GM23248 (cell line): Measurements from ENCODE around the gene PARVB.

Experiments used
- EZH2 ChIP-seq: fragments of 200-600 bp; sonication (generic); IDR thresholded peaks from 2 replicates; pipeline ENCODE4 v1.6.1; 2018; ENCODE audit warnings: antibody characterized with exemption, mild to moderate bottlenecking; ENCODE audit not compliant: insufficient read depth, poor library complexity, severe bottlenecking
- EZH2phosphoT487 ChIP-seq: fragments of 200-600 bp; sonication (generic); IDR thresholded peaks from 2 replicates; pipeline ENCODE4 v1.6.1; 2018; ENCODE audit warnings: antibody characterized with exemption, moderate library complexity, mild to moderate bottlenecking, low read depth; ENCODE audit not compliant: insufficient read depth

GRCh38 chr22:44175676-44176075 is 151.6 kb downstream of the PARVB start:
- TF ChIP-seq EZH2 (no peak), EZH2phosphoT487 (no peak)
